ENCODE measurements around the gene HHIPL1. TPM values are rescaled to one million over a fixed set of nuclear protein-coding genes. Genes with fewer than 3 reads are reported as not detected.

Gene HHIPL1
- total and polyA plus RNA-seq, 2 experiments from 2014 or later, result 0.83 to 1.2 TPM

- H3K4me1 ChIP-seq (ENCODE audit: low read depth), result no peaks in the 10 kb centered on the region
- no peak overlapping the region for H3K4me3 ChIP-seq
- no peaks in the 10 kb centered on the region for H3K9me3 ChIP-seq (ENCODE audit: low read depth)
- TF ChIP-seq, protein P1, sequence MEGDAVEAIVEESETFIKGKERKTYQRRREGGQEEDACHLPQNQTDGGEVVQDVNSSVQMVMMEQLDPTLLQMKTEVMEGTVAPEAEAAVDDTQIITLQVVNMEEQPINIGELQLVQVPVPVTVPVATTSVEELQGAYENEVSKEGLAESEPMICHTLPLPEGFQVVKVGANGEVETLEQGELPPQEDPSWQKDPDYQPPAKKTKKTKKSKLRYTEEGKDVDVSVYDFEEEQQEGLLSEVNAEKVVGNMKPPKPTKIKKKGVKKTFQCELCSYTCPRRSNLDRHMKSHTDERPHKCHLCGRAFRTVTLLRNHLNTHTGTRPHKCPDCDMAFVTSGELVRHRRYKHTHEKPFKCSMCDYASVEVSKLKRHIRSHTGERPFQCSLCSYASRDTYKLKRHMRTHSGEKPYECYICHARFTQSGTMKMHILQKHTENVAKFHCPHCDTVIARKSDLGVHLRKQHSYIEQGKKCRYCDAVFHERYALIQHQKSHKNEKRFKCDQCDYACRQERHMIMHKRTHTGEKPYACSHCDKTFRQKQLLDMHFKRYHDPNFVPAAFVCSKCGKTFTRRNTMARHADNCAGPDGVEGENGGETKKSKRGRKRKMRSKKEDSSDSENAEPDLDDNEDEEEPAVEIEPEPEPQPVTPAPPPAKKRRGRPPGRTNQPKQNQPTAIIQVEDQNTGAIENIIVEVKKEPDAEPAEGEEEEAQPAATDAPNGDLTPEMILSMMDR (IDR thresholded peaks at IDR 0.05; ENCODE audit: low read depth, low read length), result no peak
- H3K27me3 ChIP-seq, result no peaks in the 10 kb centered on the region
- no peaks in the 10 kb centered on the region for H3K36me3 ChIP-seq
- no peak for DNase-seq (ENCODE audit: low read depth in 1 of 2, low spot score in 1 of 2)
- H3K27ac ChIP-seq, result no peak overlapping the region
Observed at GRCh38 chr14:99651953-99652746, 7.2 kb downstream of the HHIPL1 start.

GRCh38 chr14:99654235-99654985, 9.5 kb downstream of the HHIPL1 start:
- Histone ChIP-seq H3K4me3 (no peak overlapping the region), H3K27ac (no peak overlapping the region), H3K36me3 (no peaks in the 10 kb centered on the region), H3K9me3 (ENCODE audit: low read depth) (no peaks in the 10 kb centered on the region), H3K4me1 (ENCODE audit: low read depth) (no peaks in the 10 kb centered on the region), H3K27me3 (peaks cover 10% of the 10 kb centered on the region)
- TF ChIP-seq, protein P1 (IDR thresholded peaks at IDR 0.05; ENCODE audit: low read depth, low read length), result peak; percentile 3
- peak in 1 of 2 donors; percentile 92 for DNase-seq (ENCODE audit: low read depth in 1 of 2, low spot score in 1 of 2)

GRCh38 chr14:99655521-99655920, 10.6 kb downstream of the HHIPL1 start:
- Histone ChIP-seq H3K4me1 (ENCODE audit: low read depth) (no peaks in the 10 kb centered on the region), H3K4me3 (no peak overlapping the region), H3K27ac (no peak overlapping the region), H3K36me3 (no peaks in the 10 kb centered on the region), H3K27me3 (peaks cover 21% of the 10 kb centered on the region), H3K9me3 (ENCODE audit: low read depth) (no peaks in the 10 kb centered on the region)
- TF ChIP-seq, protein P1 (IDR thresholded peaks at IDR 0.05; ENCODE audit: low read depth, low read length), result no peak
- DNase-seq (ENCODE audit: low read depth in 1 of 2, low spot score in 1 of 2), result peak in 1 of 2 donors; percentile 60

DNA sequence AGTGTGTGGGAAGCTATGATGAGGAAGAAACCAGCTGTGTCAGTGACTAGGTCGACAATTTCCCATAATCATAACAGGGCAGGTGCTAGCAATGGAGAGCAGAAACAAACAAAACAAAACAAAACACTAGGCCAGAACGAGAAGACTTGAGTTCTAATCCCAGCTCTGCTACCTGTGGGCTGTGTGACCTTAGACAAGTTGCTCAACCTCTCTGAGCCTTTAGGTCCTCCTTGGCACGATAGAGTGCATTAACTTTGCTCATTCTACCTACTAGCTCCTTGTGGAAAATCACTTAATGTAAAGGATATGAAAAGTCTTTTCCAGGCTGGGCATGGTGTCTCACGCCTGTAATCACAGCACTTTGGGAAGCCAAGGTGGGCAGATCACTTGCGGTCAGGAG, 11.2 kb downstream of the HHIPL1 start:
- Histone ChIP-seq H3K27ac (no peak overlapping the region), H3K4me3 (no peak overlapping the region), H3K4me1 (ENCODE audit: low read depth) (no peaks in the 10 kb centered on the region), H3K36me3 (no peaks in the 10 kb centered on the region), H3K27me3 (peaks cover 24% of the 10 kb centered on the region), H3K9me3 (ENCODE audit: low read depth) (no peaks in the 10 kb centered on the region)
- no peak for DNase-seq (ENCODE audit: low read depth in 1 of 2, low spot score in 1 of 2)
- TF ChIP-seq, protein P1 (IDR thresholded peaks at IDR 0.05; ENCODE audit: low read depth, low read length), result no peak

- no peak overlapping the region for H3K27ac ChIP-seq
- peaks cover 24% of the 10 kb centered on the region for H3K27me3 ChIP-seq
- H3K9me3 ChIP-seq (ENCODE audit: low read depth), result no peaks in the 10 kb centered on the region
- TF ChIP-seq, protein P1 (IDR thresholded peaks at IDR 0.05; ENCODE audit: low read depth, low read length), result no peak
- no peaks in the 10 kb centered on the region for H3K36me3 ChIP-seq
- no peak overlapping the region for H3K4me3 ChIP-seq
- no peak for DNase-seq (ENCODE audit: low read depth in 1 of 2, low spot score in 1 of 2)
- no peaks in the 10 kb centered on the region for H3K4me1 ChIP-seq (ENCODE audit: low read depth)
Observed at GRCh38 chr14:99657645-99658155, 12.8 kb downstream of the HHIPL1 start.

Measured in cardiac muscle cell (in vitro differentiated cells and primary cell).